SK-N-SH (cell line): ENCODE data around the gene FBXO47. TPM values are rescaled to one million over a fixed set of nuclear protein-coding genes. Genes with fewer than 3 reads are reported as not detected.

ENCODE experiments used
- CTCF ChIA-PET: fragments of 300-600, 350-600 bp; formaldehyde crosslinking; extraction: SDS; loops from one replicate; lab custom pipeline; 2021; lab: Yijun Ruan, JAX
- POLR2A ChIA-PET: fragments of 350-600 bp; sonication (Branson Sonifier 250); formaldehyde crosslinking; extraction: SDS; loops from one replicate; lab custom pipeline; 2020; ENCODE audit warnings: antibody characterized with exemption, inconsistent platforms; lab: Yijun Ruan, JAX
- DNase-seq: peaks from one replicate; pipeline ENCODE4 v3.0.0; 2012
- H2AFZ ChIP-seq: fragments of 200-600 bp; sonication (generic); 2 replicates; pipeline ENCODE4 v1.8.1; 2016; ENCODE audit warnings: antibody characterized with exemption, mild to moderate bottlenecking, low read depth
- H3F3A ChIP-seq: fragments of 200-600 bp; sonication (generic); replicated peaks from 2 replicates; pipeline ENCODE3; 2016; ENCODE audit warnings: antibody characterized with exemption, mild to moderate bottlenecking; ENCODE audit not compliant: insufficient read depth
- H3K27ac ChIP-seq, 2 experiments: fragments of 200-500 bp in 1 of 2; fragments of 200-600 bp in 1 of 2; sonication (Bioruptor generic) in 1 of 2; sonication (generic), shearing (Covaris generic) in 1 of 2; 2 replicates each; pipeline versions ENCODE4 v1.5.1 to v1.6.1; 2014 to 2016; ENCODE audit warnings: low read depth in 2 of 2, inconsistent platforms in 1 of 2, low read length in 1 of 2, mild to moderate bottlenecking in 1 of 2, mixed read lengths in 1 of 2
- H3K27me3 ChIP-seq: fragments of 200-600 bp; sonication (generic), shearing (Covaris generic); 2 replicates; pipeline ENCODE4 v1.6.1; 2016; ENCODE audit warnings: mixed run types; ENCODE audit not compliant: insufficient read depth
- H3K36me3 ChIP-seq, 2 experiments: fragments of 200-500 bp in 1 of 2; fragments of 200-600 bp in 1 of 2; sonication (Bioruptor generic) in 1 of 2; sonication (generic) in 1 of 2; replicated peaks in 1 of 2; 2 replicates each; pipeline versions ENCODE3 to v1.5.1; 2014 to 2016; ENCODE audit warnings: low read length in 1 of 2, mild to moderate bottlenecking in 1 of 2; ENCODE audit not compliant: insufficient read depth in 2 of 2, control insufficient read depth in 1 of 2
- H3K4me1 ChIP-seq, 2 experiments: fragments of 200-500 bp in 1 of 2; fragments of 200-600 bp in 1 of 2; sonication (Bioruptor generic) in 1 of 2; sonication (generic), shearing (Covaris generic) in 1 of 2; 2 replicates each; pipeline versions ENCODE4 v1.5.1 to v1.6.1; 2014 to 2016; ENCODE audit warnings: low read depth in 1 of 2, low read length in 1 of 2, mixed run types in 1 of 2; ENCODE audit not compliant: insufficient read depth in 2 of 2, control insufficient read depth in 1 of 2
- H3K4me2 ChIP-seq: fragments of 200-600 bp; sonication (generic), shearing (Covaris generic); 2 replicates; pipeline ENCODE4 v1.6.1; 2017; ENCODE audit warnings: mixed run types
- H3K4me3 ChIP-seq, 2 experiments: fragments of 200-500 bp in 1 of 2; fragments of 200-600 bp in 1 of 2; sonication (Bioruptor generic) in 1 of 2; sonication (generic), shearing (Covaris generic) in 1 of 2; 2 replicates each; pipeline versions ENCODE4 v1.5.1 to v1.8.1; 2014 to 2016; ENCODE audit warnings: low read depth in 2 of 2, inconsistent platforms in 1 of 2, low read length in 1 of 2, mild to moderate bottlenecking in 1 of 2, mixed read lengths in 1 of 2, moderate library complexity in 1 of 2
- H3K79me2 ChIP-seq: fragments of 200-600 bp; sonication (generic); 2 replicates; pipeline ENCODE4 v1.8.1; 2017; ENCODE audit warnings: mild to moderate bottlenecking; ENCODE audit not compliant: insufficient read depth
- H3K9ac ChIP-seq: fragments of 200-600 bp; sonication (generic); 2 replicates; pipeline ENCODE4 v1.6.1; 2017; ENCODE audit warnings: mixed run types
- H3K9me2 ChIP-seq: fragments of 200-600 bp; sonication (generic); 2 replicates; pipeline ENCODE4 v1.6.1; 2017; ENCODE audit warnings: mixed run types
- H3K9me3 ChIP-seq: fragments of 200-600 bp; sonication (generic); 2 replicates; pipeline ENCODE4 v1.6.1; 2017; ENCODE audit warnings: mixed run types, mild to moderate bottlenecking, moderate library complexity
- H4K20me1 ChIP-seq: fragments of 200-600 bp; sonication (generic); 2 replicates; pipeline ENCODE4 v1.6.1; 2017; ENCODE audit warnings: mild to moderate bottlenecking, mixed run types; ENCODE audit not compliant: insufficient read depth
- CTCF ChIP-seq: fragments of 200-600 bp; sonication (generic); IDR thresholded peaks from 2 replicates; pipeline ENCODE4 v1.6.1; 2017; ENCODE audit warnings: antibody characterized with exemption, mild to moderate bottlenecking, moderate library complexity
- EP300 ChIP-seq, 2 experiments: IDR thresholded peaks; 2 replicates each; pipeline versions ENCODE4 v1.4.0 to v1.6.1; 2012; ENCODE audit warnings: borderline replicate concordance in 1 of 2, low read depth in 1 of 2, low read length in 1 of 2
- EZH2phosphoT487 ChIP-seq: fragments of 200-600 bp; sonication (generic); IDR thresholded peaks from 2 replicates; pipeline ENCODE4 v1.6.1; 2017; ENCODE audit warnings: low read depth, mixed run types, mild to moderate bottlenecking, antibody characterized with exemption, moderate library complexity, borderline replicate concordance
- FOSL2 ChIP-seq: IDR thresholded peaks from 2 replicates; pipeline ENCODE4 v1.4.0; 2012; ENCODE audit warnings: low read depth, mild to moderate bottlenecking, moderate library complexity, borderline replicate concordance
- FOXM1 ChIP-seq: IDR thresholded peaks from 2 replicates; pipeline ENCODE4 v1.4.0; 2012; ENCODE audit warnings: low read depth, mild to moderate bottlenecking
- GABPA ChIP-seq: IDR thresholded peaks from 2 replicates; pipeline ENCODE4 v1.4.0; 2012; ENCODE audit warnings: low read depth, mild to moderate bottlenecking
- MAX ChIP-seq: IDR thresholded peaks from 2 replicates; pipeline ENCODE4 v1.4.0; 2012; ENCODE audit warnings: low read depth
- MEF2A ChIP-seq: IDR thresholded peaks from 2 replicates; pipeline ENCODE4 v1.4.0; 2012; ENCODE audit warnings: low read depth, borderline replicate concordance
- PBX3 ChIP-seq: IDR thresholded peaks from 2 replicates; pipeline ENCODE4; 2012
- REST ChIP-seq: IDR thresholded peaks from 2 replicates; pipeline ENCODE4 v1.6.1; 2012; ENCODE audit warnings: mild to moderate bottlenecking, low read depth, low read length, moderate library complexity
- SIN3A ChIP-seq: IDR thresholded peaks from 2 replicates; pipeline ENCODE4 v1.6.1; 2012; ENCODE audit warnings: low read depth, mild to moderate bottlenecking, low read length, moderate library complexity, borderline replicate concordance
- SMC3 ChIP-seq: IDR thresholded peaks from 2 replicates; pipeline ENCODE4 v1.6.1; 2012; ENCODE audit warnings: low read depth, low read length, improper control_type of control experiment
- TEAD4 ChIP-seq: IDR thresholded peaks from 2 replicates; pipeline ENCODE4 v1.4.0; 2012; ENCODE audit warnings: mild to moderate bottlenecking, borderline replicate concordance; ENCODE audit not compliant: insufficient read depth
- YY1 ChIP-seq: IDR thresholded peaks from 2 replicates; pipeline ENCODE4 v1.4.0; 2012; ENCODE audit warnings: low read depth, mild to moderate bottlenecking
- WGBS: methylation state at CpG from one replicate; pipeline ENCODE4 v1.1.6; 2017; ENCODE audit warnings: low lambda C conversion rate; 5-methylcytosine and 5-hydroxymethylcytosine counted together
- polyA plus RNA-seq, 3 experiments: library from polyadenylated mRNA; depleted of rRNA; stranded (reverse); fragments of >200 nt; gene quantifications; 2 replicates each; pipeline ENCODE4 v1.2.3, GENCODE V29; 2012

Gene FBXO47
- polyA plus RNA-seq, 1 of the 3 experiments (the other 2 are of a cell fraction), result not detected

GRCh38 chr17:39011907-39012468 lies 44.8 kb upstream of the FBXO47 start:
- Histone ChIP-seq H3K79me2 (no peaks in the 10 kb centered on the region), H3K4me1 (no peaks in the 10 kb centered on the region), H3K9me3 (no peaks in the 10 kb centered on the region), H3K4me2 (no peak overlapping the region), H3K27ac (no peak overlapping the region), H3K27me3 (peaks cover 9% of the 10 kb centered on the region), H3K36me3 (no peaks in the 10 kb centered on the region), H3K9me2 (no peaks in the 10 kb centered on the region), H3F3A (no peaks in the 10 kb centered on the region), H4K20me1 (no peaks in the 10 kb centered on the region), H2AFZ (no peak overlapping the region), H3K9ac (no peak overlapping the region), H3K4me3 (no peak overlapping the region)
- WGBS, result 83% methylated on average over 12 of the region's 14 CpGs
- ChIA-PET POLR2A (no interaction called here), CTCF (no interaction called here)
- no peak for DNase-seq
- TF ChIP-seq TEAD4 (no peak), PBX3 (no peak)

- H3K36me3 ChIP-seq, result no peaks in the 10 kb centered on the region
- no peak overlapping the region for H3K27ac ChIP-seq
- H3K27me3 ChIP-seq, result peaks cover 9% of the 10 kb centered on the region
- H3K4me2 ChIP-seq, result no peak overlapping the region
- CTCF ChIA-PET, result interaction anchor here (1.0 to 1.4 kb wide), 3 partner anchors 41 to 236 kb away, joined by 3 to 5 read pairs (median 3); no protein-coding TSS in a partner anchor
- H2AFZ ChIP-seq, result no peak overlapping the region
- H3K9me3 ChIP-seq, result no peaks in the 10 kb centered on the region
- H3K9ac ChIP-seq, result no peak overlapping the region
- H4K20me1 ChIP-seq, result no peaks in the 10 kb centered on the region
- H3K79me2 ChIP-seq, result no peaks in the 10 kb centered on the region
- POLR2A ChIA-PET, result no interaction called here
- H3K4me3 ChIP-seq, result no peak overlapping the region
- no peaks in the 10 kb centered on the region for H3K4me1 ChIP-seq
- H3F3A ChIP-seq, result no peaks in the 10 kb centered on the region
- no peak for DNase-seq
- no peak for TF ChIP-seq MEF2A
- no peak for TF ChIP-seq FOSL2
- no peak for TF ChIP-seq SMC3
- no peak for TF ChIP-seq MAX
- no peak for TF ChIP-seq SIN3A
- TF ChIP-seq EZH2phosphoT487, result no peak
- TF ChIP-seq REST, result no peak
- TF ChIP-seq EP300 (IDR thresholded peaks at IDR 0.05; ENCODE audit: borderline replicate concordance in 1 of 2, low read depth in 1 of 2, low read length in 1 of 2), result no peak
- TF ChIP-seq GABPA, result no peak
- TF ChIP-seq CTCF, result no peak
- no peak for TF ChIP-seq YY1
- TF ChIP-seq TEAD4, result no peak
- no peak for TF ChIP-seq FOXM1
- H3K9me2 ChIP-seq, result no peaks in the 10 kb centered on the region
- WGBS, result 45% methylated on average over 3 of the region's 3 CpGs
These were observed 42.4 kb upstream of the FBXO47 start for GRCh38 chr17:39009581-39010001.
